Activated B cell treated with CpG ODN at 0.5 μM for 24 hours (primary cell): Measurements from ENCODE around the gene SLC16A10. TPM values are rescaled to one million over a fixed set of nuclear protein-coding genes. Genes with fewer than 3 reads are reported as not detected.

Experiments
- ATAC-seq: fragments of 200-7000 bp; cut with Tn5 transposase; one replicate; pipeline ENCODE4 v1.10.0; 2021; ENCODE audit warnings: low read depth, mild to moderate bottlenecking, moderate library complexity
- CTCF ChIA-PET: fragments of 350-600 bp; sonication (Branson Sonifier 250); formaldehyde crosslinking; loops from one replicate; lab custom pipeline; 2021; ENCODE audit warnings: antibody characterized with exemption; lab: Charles Lee
- POLR2A ChIA-PET: fragments of 350-600 bp; sonication (Branson Sonifier 250); formaldehyde crosslinking; loops from one replicate; lab custom pipeline; 2021; ENCODE audit warnings: antibody characterized with exemption; lab: Charles Lee
- DNase-seq: peaks from one replicate; pipeline ENCODE4 v3.0.0; 2022
- H3K27ac Mint-ChIP-seq: one replicate; pipeline ENCODE4 v1.8.0; 2020; ENCODE audit warnings: mixed read lengths
- H3K27me3 Mint-ChIP-seq: one replicate; pipeline ENCODE4 v1.8.0; 2021; ENCODE audit warnings: mixed read lengths
- H3K36me3 Mint-ChIP-seq: one replicate; pipeline ENCODE4 v1.8.0; 2021; ENCODE audit warnings: low read depth, mixed read lengths
- H3K4me1 Mint-ChIP-seq: one replicate; pipeline ENCODE4 v1.8.0; 2021; ENCODE audit warnings: mixed read lengths
- H3K4me3 Mint-ChIP-seq: one replicate; pipeline ENCODE4 v1.8.0; 2020; ENCODE audit warnings: mild to moderate bottlenecking, mixed read lengths
- H3K9me3 Mint-ChIP-seq: one replicate; pipeline ENCODE4 v1.8.0; 2020; ENCODE audit warnings: mixed read lengths
- CTCF ChIP-seq: fragments of 200-600 bp; IDR thresholded peaks from one replicate; pipeline ENCODE4 v1.8.0; 2022; ENCODE audit warnings: antibody characterized with exemption, mild to moderate bottlenecking
- intact Hi-C: fragments of 100-400 bp; cut with micrococcal nuclease; formaldehyde crosslinking; loops from one replicate; pipeline ENCODE4 v1.15.1; 2024
- total RNA-seq: library from RNA; stranded (reverse); gene quantifications from 2 replicates; pipeline ENCODE4 v1.2.3, GENCODE V29; 2022

The SLC16A10 gene
- total RNA-seq, 1 donor from 2014 or later, result 0.13 TPM

GRCh38 chr6:111173946-111174345, 86.6 kb downstream of the SLC16A10 start:
- Mint-ChIP-seq H3K4me3 (no peak overlapping the region), H3K36me3 (no peaks in the 10 kb centered on the region), H3K4me1 (peaks cover 5% of the 10 kb centered on the region), H3K27me3 (no peaks in the 10 kb centered on the region), H3K27ac (no peak overlapping the region), H3K9me3 (no peaks in the 10 kb centered on the region)
- intact Hi-C loops, result no loop called here
- no peak for TF ChIP-seq CTCF
- no peak for DNase-seq
- no peak for ATAC-seq
- CTCF ChIA-PET, result no interaction called here
- POLR2A ChIA-PET, result interaction anchor here (0.8 kb wide), 1 partner anchor 85 kb away, joined by 3 read pairs; no protein-coding TSS in a partner anchor

GRCh38 chr6:111175109-111175508, 87.8 kb downstream of the SLC16A10 start:
- H3K4me3 Mint-ChIP-seq, result no peak overlapping the region
- H3K27me3 Mint-ChIP-seq, result no peaks in the 10 kb centered on the region
- no peaks in the 10 kb centered on the region for H3K9me3 Mint-ChIP-seq
- TF ChIP-seq CTCF, result no peak
- ATAC-seq (no peak), DNase-seq (no peak)
- H3K36me3 Mint-ChIP-seq, result no peaks in the 10 kb centered on the region
- H3K27ac Mint-ChIP-seq, result no peak overlapping the region
- CTCF ChIA-PET, result no interaction called here
- intact Hi-C loops, result no loop called here
- peaks cover 5% of the 10 kb centered on the region for H3K4me1 Mint-ChIP-seq
- POLR2A ChIA-PET, result no interaction called here

GRCh38 chr6:111176038-111176759, 88.9 kb downstream of the SLC16A10 start:
- H3K27ac Mint-ChIP-seq, result no peak overlapping the region
- TF ChIP-seq CTCF, result no peak
- peaks cover 5% of the 10 kb centered on the region for H3K4me1 Mint-ChIP-seq
- CTCF ChIA-PET, result no interaction called here
- DNase-seq (no peak), ATAC-seq (no peak)
- POLR2A ChIA-PET, result no interaction called here
- no peaks in the 10 kb centered on the region for H3K27me3 Mint-ChIP-seq
- intact Hi-C loops, result no loop called here
- H3K4me3 Mint-ChIP-seq, result no peak overlapping the region
- no peaks in the 10 kb centered on the region for H3K9me3 Mint-ChIP-seq
- no peaks in the 10 kb centered on the region for H3K36me3 Mint-ChIP-seq

- Mint-ChIP-seq H3K4me3 (no peak overlapping the region), H3K9me3 (no peaks in the 10 kb centered on the region), H3K27ac (no peak overlapping the region), H3K36me3 (no peaks in the 10 kb centered on the region), H3K4me1 (peaks cover 2% of the 10 kb centered on the region), H3K27me3 (no peaks in the 10 kb centered on the region)
- DNase-seq, result no peak
- ChIA-PET CTCF (no interaction called here), POLR2A (no interaction called here)
- intact Hi-C loops, result no loop called here
- ATAC-seq, result no peak
- TF ChIP-seq CTCF, result no peak
Measured at GRCh38 chr6:111176760-111177099, 89.4 kb downstream of the SLC16A10 start.

GRCh38 chr6:111177131-111177530, 89.8 kb downstream of the SLC16A10 start:
- H3K27ac Mint-ChIP-seq, result no peak overlapping the region
- ATAC-seq (no peak), DNase-seq (no peak)
- intact Hi-C loops, result no loop called here
- no peak overlapping the region for H3K4me3 Mint-ChIP-seq
- no peaks in the 10 kb centered on the region for H3K9me3 Mint-ChIP-seq
- H3K36me3 Mint-ChIP-seq, result no peaks in the 10 kb centered on the region
- CTCF ChIA-PET, result no interaction called here
- POLR2A ChIA-PET, result no interaction called here
- no peaks in the 10 kb centered on the region for H3K4me1 Mint-ChIP-seq
- no peak for TF ChIP-seq CTCF
- no peaks in the 10 kb centered on the region for H3K27me3 Mint-ChIP-seq
